K562 (cell line): ENCODE data around the gene PPP4C. TPM values are rescaled to one million over a fixed set of nuclear protein-coding genes. Genes with fewer than 3 reads are reported as not detected.

Source experiments
- ATF2 ChIP-seq: sonication (generic); formaldehyde crosslinking; IDR thresholded peaks from 2 replicates; pipeline ENCODE4 v1.8.1; 2022; ENCODE audit warnings: missing genetic modification reagents
- ATF3 ChIP-seq, 2 experiments: fragments of 450-650 bp in 1 of 2; sonication (generic) in 1 of 2; formaldehyde crosslinking in 1 of 2; IDR thresholded peaks in 1 of 2; conservative IDR thresholded peaks in 1 of 2; 2 replicates each; pipeline versions ENCODE4 v1.6.1 to v1.8.1; 2016 to 2023; ENCODE audit warnings: mild to moderate bottlenecking in 2 of 2, moderate library complexity in 2 of 2, inconsistent platforms in 1 of 2, missing genetic modification reagents in 1 of 2
- CHCHD3 ChIP-seq: fragments of 250-450 bp; sonication (Bioruptor Pico); IDR thresholded peaks from 2 replicates; pipeline ENCODE4 v2.1.2; 2022; ENCODE audit warnings: mild to moderate bottlenecking
- E2F3 ChIP-seq: fragments of 250-450 bp; sonication (Bioruptor Pico); IDR thresholded peaks from 2 replicates; pipeline ENCODE4 v1.4.0; 2020; ENCODE audit warnings: mild to moderate bottlenecking
- ESRRA ChIP-seq: fragments of 450-650 bp; IDR thresholded peaks from 2 replicates; pipeline ENCODE4 v1.6.1; 2014; ENCODE audit warnings: low read depth, mild to moderate bottlenecking, moderate library complexity, borderline replicate concordance
- MCM3 ChIP-seq: fragments of 450-650 bp; IDR thresholded peaks from 2 replicates; pipeline ENCODE4 v1.6.1; 2016
- MLX ChIP-seq, 2 experiments: fragments of 450-650 bp in 1 of 2; sonication (generic) in 1 of 2; formaldehyde crosslinking; conservative IDR thresholded peaks; 2 replicates each; pipeline versions ENCODE4 v1.4.0 to v1.8.1; 2020 to 2022; ENCODE audit warnings: mild to moderate bottlenecking in 1 of 2, missing genetic modification reagents in 1 of 2
- MYNN ChIP-seq, 2 experiments: sonication (generic); formaldehyde crosslinking in 1 of 2; IDR thresholded peaks; 2 replicates each; pipeline versions ENCODE4 v1.5.0 to v1.6.1; 2016 to 2020; ENCODE audit warnings: antibody characterized with exemption in 1 of 2, missing genetic modification reagents in 1 of 2
- PHF8 ChIP-seq: fragments of 200-600 bp; sonication (generic); IDR thresholded peaks from 2 replicates; pipeline ENCODE4 v1.6.1; 2012; ENCODE audit warnings: mixed run types, mild to moderate bottlenecking, inconsistent platforms, low read length, moderate library complexity, borderline replicate concordance
- RAD51 ChIP-seq: fragments of 450-650 bp; IDR thresholded peaks from 2 replicates; pipeline ENCODE4 v1.7.1; 2016; ENCODE audit warnings: low read depth, mild to moderate bottlenecking, borderline replicate concordance
- SIRT6 ChIP-seq: IDR thresholded peaks from one replicate; pipeline ENCODE4 v1.6.1; 2012; ENCODE audit warnings: low read depth, mild to moderate bottlenecking, control low read depth, inconsistent platforms, low read length, moderate library complexity
- SIX5 ChIP-seq, 2 experiments: IDR thresholded peaks; 2 replicates each; pipeline ENCODE4 v1.6.1; 2011; ENCODE audit warnings: low read length in 2 of 2, borderline replicate concordance in 1 of 2, low read depth in 1 of 2, mild to moderate bottlenecking in 1 of 2, moderate library complexity in 1 of 2; ENCODE audit not compliant: insufficient read depth in 1 of 2
- ZBTB11 ChIP-seq, 3 experiments: fragments of 200-800 bp in 1 of 3; fragments of 250-450 bp in 1 of 3; fragments of 450-650 bp in 1 of 3; sonication (Bioruptor Pico) in 1 of 3; sonication (Bioruptor generic) in 1 of 3; formaldehyde crosslinking in 1 of 3; IDR thresholded peaks; 2 replicates each; pipeline versions ENCODE4 v1.6.1 to v1.8.0; 2016 to 2022; ENCODE audit warnings: mild to moderate bottlenecking in 2 of 3, missing genetic modification characterization in 2 of 3, missing compliant biosample characterization in 1 of 3, moderate library complexity in 1 of 3
- ZBTB26 ChIP-seq: fragments of 450-650 bp; formaldehyde crosslinking; IDR thresholded peaks from 2 replicates; pipeline ENCODE4 v1.4.0; 2022; ENCODE audit warnings: missing genetic modification characterization
- ZKSCAN8 ChIP-seq: fragments of 200-800 bp; sonication (Bioruptor generic); IDR thresholded peaks from 2 replicates; pipeline ENCODE4 v1.6.1; 2016; ENCODE audit warnings: missing genetic modification characterization, missing compliant biosample characterization
- ZNF224 ChIP-seq: sonication (generic); formaldehyde crosslinking; IDR thresholded peaks from 2 replicates; pipeline ENCODE4 v1.8.0; 2022; ENCODE audit warnings: mild to moderate bottlenecking, missing genetic modification reagents
- ZNF778 ChIP-seq: fragments of 450-650 bp; formaldehyde crosslinking; IDR thresholded peaks from 2 replicates; pipeline ENCODE4 v1.4.0; 2020; ENCODE audit warnings: mild to moderate bottlenecking, moderate library complexity
- polyA plus RNA-seq, 8 experiments: library from polyadenylated mRNA; depleted of rRNA in 4 of 8; stranded (reverse) in 5 of 8; unstranded in 3 of 8; fragments of >200 nt; fragmentation: Nextera tagmentation in 2 of 8; fragmentation: Illumina TruSeq in 1 of 8; extraction: Ambion mirVana in 2 of 8; extraction: Trizol in 1 of 8; gene quantifications; 2 replicates each; pipeline versions ENCODE4 v1.2.1 to v1.2.3, GENCODE V29; 2011 to 2014; ENCODE audit warnings: inconsistent platforms in 1 of 8, missing spikeins in 1 of 8
- total RNA-seq, 7 experiments: library from RNA; depleted of rRNA in 6 of 7; stranded (reverse); fragments of >200 nt in 6 of 7; fragmentation: Illumina TruSeq in 2 of 7; extraction: Trizol in 2 of 7; gene quantifications; 2 replicates each; pipeline versions ENCODE4 v1.2.1 to v1.2.3, GENCODE V29; 2011 to 2021; ENCODE audit warnings: low replicate concordance in 1 of 7

Gene PPP4C
- total and polyA plus RNA-seq, 9 of the 15 experiments (the other 6 are each of a cell fraction or from before 2014, with no cell fraction given): 3.5 to 183 (median 131) TPM

- no peak for TF ChIP-seq ZNF224 (CRISPR knock-in tag)
- TF ChIP-seq ESRRA: peak; percentile 57
- TF ChIP-seq ZBTB26 (CRISPR knock-in tag): peak; percentile 46; the same call in 1 of the 2 replicates
- no peak for TF ChIP-seq MCM3
- no peak for TF ChIP-seq MYNN (IDR thresholded peaks at IDR 0.05)
- TF ChIP-seq MYNN (CRISPR knock-in tag; IDR thresholded peaks at IDR 0.05): no peak
- no peak for TF ChIP-seq ZNF778 (CRISPR knock-in tag)
- no peak for TF ChIP-seq MLX (CRISPR knock-in tag; conservative IDR thresholded peaks at IDR 0.05)
- no peak for TF ChIP-seq ATF2 (CRISPR knock-in tag)
- TF ChIP-seq PHF8: peak; percentile 77
- 0 out of 4 replicates have a peak, but pooled peaks of 1 of the 2 experiments have one; percentile 7 for TF ChIP-seq SIX5 (IDR thresholded peaks at IDR 0.05; ENCODE audit: borderline replicate concordance in 1 of 2, insufficient read depth in 1 of 2, low read depth in 1 of 2, low read length in 2 of 2)
- TF ChIP-seq ZBTB11 (CRISPR knock-in tag; IDR thresholded peaks at IDR 0.05): peak; percentile 71 to 93 (median 79); a peak in 5 of 6 replicates
- no peak for TF ChIP-seq CHCHD3 (CRISPR knock-in tag)
- no peak for TF ChIP-seq SIRT6
- peak; percentile 59 for TF ChIP-seq ATF3 (IDR thresholded peaks at IDR 0.05)
- TF ChIP-seq ATF3 (CRISPR knock-in tag; conservative IDR thresholded peaks at IDR 0.05): no peak
- TF ChIP-seq E2F3 (CRISPR knock-in tag): 0 out of 2 replicates have a peak, but pooled peaks have one; percentile 27
- no peak for TF ChIP-seq RAD51
- no peak for TF ChIP-seq ZKSCAN8 (CRISPR knock-in tag)
Observed at GRCh38 chr16:30075503-30076275, at the start of gene PPP4C (continued).
